SK-N-SH (cell line): ENCODE results near the gene LACTBL1. TPM values are rescaled to one million over a fixed set of nuclear protein-coding genes. Genes with fewer than 3 reads are reported as not detected.

Source experiments
- CTCF ChIA-PET: fragments of 300-600, 350-600 bp; formaldehyde crosslinking; extraction: SDS; loops from one replicate; lab custom pipeline; 2021; lab: Yijun Ruan, JAX
- POLR2A ChIA-PET: fragments of 350-600 bp; sonication (Branson Sonifier 250); formaldehyde crosslinking; extraction: SDS; loops from one replicate; lab custom pipeline; 2020; ENCODE audit warnings: antibody characterized with exemption, inconsistent platforms; lab: Yijun Ruan, JAX
- DNase-seq: peaks from one replicate; pipeline ENCODE4 v3.0.0; 2012
- H2AFZ ChIP-seq: fragments of 200-600 bp; sonication (generic); 2 replicates; pipeline ENCODE4 v1.8.1; 2016; ENCODE audit warnings: antibody characterized with exemption, mild to moderate bottlenecking, low read depth
- H3F3A ChIP-seq: fragments of 200-600 bp; sonication (generic); replicated peaks from 2 replicates; pipeline ENCODE3; 2016; ENCODE audit warnings: antibody characterized with exemption, mild to moderate bottlenecking; ENCODE audit not compliant: insufficient read depth
- H3K27ac ChIP-seq, 2 experiments: fragments of 200-500 bp in 1 of 2; fragments of 200-600 bp in 1 of 2; sonication (Bioruptor generic) in 1 of 2; sonication (generic), shearing (Covaris generic) in 1 of 2; 2 replicates each; pipeline versions ENCODE4 v1.5.1 to v1.6.1; 2014 to 2016; ENCODE audit warnings: low read depth in 2 of 2, inconsistent platforms in 1 of 2, low read length in 1 of 2, mild to moderate bottlenecking in 1 of 2, mixed read lengths in 1 of 2
- H3K27me3 ChIP-seq: fragments of 200-600 bp; sonication (generic), shearing (Covaris generic); 2 replicates; pipeline ENCODE4 v1.6.1; 2016; ENCODE audit warnings: mixed run types; ENCODE audit not compliant: insufficient read depth
- H3K36me3 ChIP-seq, 2 experiments: fragments of 200-500 bp in 1 of 2; fragments of 200-600 bp in 1 of 2; sonication (Bioruptor generic) in 1 of 2; sonication (generic) in 1 of 2; replicated peaks in 1 of 2; 2 replicates each; pipeline versions ENCODE3 to v1.5.1; 2014 to 2016; ENCODE audit warnings: low read length in 1 of 2, mild to moderate bottlenecking in 1 of 2; ENCODE audit not compliant: insufficient read depth in 2 of 2, control insufficient read depth in 1 of 2
- H3K4me1 ChIP-seq, 2 experiments: fragments of 200-500 bp in 1 of 2; fragments of 200-600 bp in 1 of 2; sonication (Bioruptor generic) in 1 of 2; sonication (generic), shearing (Covaris generic) in 1 of 2; 2 replicates each; pipeline versions ENCODE4 v1.5.1 to v1.6.1; 2014 to 2016; ENCODE audit warnings: low read depth in 1 of 2, low read length in 1 of 2, mixed run types in 1 of 2; ENCODE audit not compliant: insufficient read depth in 2 of 2, control insufficient read depth in 1 of 2
- H3K4me2 ChIP-seq: fragments of 200-600 bp; sonication (generic), shearing (Covaris generic); 2 replicates; pipeline ENCODE4 v1.6.1; 2017; ENCODE audit warnings: mixed run types
- H3K4me3 ChIP-seq, 2 experiments: fragments of 200-500 bp in 1 of 2; fragments of 200-600 bp in 1 of 2; sonication (Bioruptor generic) in 1 of 2; sonication (generic), shearing (Covaris generic) in 1 of 2; 2 replicates each; pipeline versions ENCODE4 v1.5.1 to v1.8.1; 2014 to 2016; ENCODE audit warnings: low read depth in 2 of 2, inconsistent platforms in 1 of 2, low read length in 1 of 2, mild to moderate bottlenecking in 1 of 2, mixed read lengths in 1 of 2, moderate library complexity in 1 of 2
- H3K79me2 ChIP-seq: fragments of 200-600 bp; sonication (generic); 2 replicates; pipeline ENCODE4 v1.8.1; 2017; ENCODE audit warnings: mild to moderate bottlenecking; ENCODE audit not compliant: insufficient read depth
- H3K9ac ChIP-seq: fragments of 200-600 bp; sonication (generic); 2 replicates; pipeline ENCODE4 v1.6.1; 2017; ENCODE audit warnings: mixed run types
- H3K9me2 ChIP-seq: fragments of 200-600 bp; sonication (generic); 2 replicates; pipeline ENCODE4 v1.6.1; 2017; ENCODE audit warnings: mixed run types
- H3K9me3 ChIP-seq: fragments of 200-600 bp; sonication (generic); 2 replicates; pipeline ENCODE4 v1.6.1; 2017; ENCODE audit warnings: mixed run types, mild to moderate bottlenecking, moderate library complexity
- H4K20me1 ChIP-seq: fragments of 200-600 bp; sonication (generic); 2 replicates; pipeline ENCODE4 v1.6.1; 2017; ENCODE audit warnings: mild to moderate bottlenecking, mixed run types; ENCODE audit not compliant: insufficient read depth
- CHD2 ChIP-seq: fragments of 150-350 bp; IDR thresholded peaks from 2 replicates; pipeline ENCODE4 v1.6.1; 2018; ENCODE audit warnings: low read length; ENCODE audit not compliant: partially characterized antibody
- ELF1 ChIP-seq: IDR thresholded peaks from 2 replicates; pipeline ENCODE4 v1.4.0; 2012
- EP300 ChIP-seq, 2 experiments: IDR thresholded peaks; 2 replicates each; pipeline versions ENCODE4 v1.4.0 to v1.6.1; 2012; ENCODE audit warnings: borderline replicate concordance in 1 of 2, low read depth in 1 of 2, low read length in 1 of 2
- EZH2phosphoT487 ChIP-seq: fragments of 200-600 bp; sonication (generic); IDR thresholded peaks from 2 replicates; pipeline ENCODE4 v1.6.1; 2017; ENCODE audit warnings: low read depth, mixed run types, mild to moderate bottlenecking, antibody characterized with exemption, moderate library complexity, borderline replicate concordance
- FOXM1 ChIP-seq: IDR thresholded peaks from 2 replicates; pipeline ENCODE4 v1.4.0; 2012; ENCODE audit warnings: low read depth, mild to moderate bottlenecking
- GABPA ChIP-seq: IDR thresholded peaks from 2 replicates; pipeline ENCODE4 v1.4.0; 2012; ENCODE audit warnings: low read depth, mild to moderate bottlenecking
- GATA2 ChIP-seq: sonication (generic); formaldehyde crosslinking; IDR thresholded peaks from 2 replicates; pipeline ENCODE4 v1.5.0; 2020; ENCODE audit warnings: mild to moderate bottlenecking, missing genetic modification reagents
- JUND ChIP-seq: IDR thresholded peaks from 2 replicates; pipeline ENCODE4 v1.4.0; 2012
- MAX ChIP-seq: IDR thresholded peaks from 2 replicates; pipeline ENCODE4 v1.4.0; 2012; ENCODE audit warnings: low read depth
- MEF2A ChIP-seq: IDR thresholded peaks from 2 replicates; pipeline ENCODE4 v1.4.0; 2012; ENCODE audit warnings: low read depth, borderline replicate concordance
- MXI1 ChIP-seq: IDR thresholded peaks from 2 replicates; pipeline ENCODE4 v1.6.1; 2012; ENCODE audit warnings: mild to moderate bottlenecking, low read depth, low read length, improper control_type of control experiment
- NFIC ChIP-seq: IDR thresholded peaks from 2 replicates; pipeline ENCODE4 v1.4.0; 2012; ENCODE audit warnings: borderline replicate concordance
- NRF1 ChIP-seq: IDR thresholded peaks from 2 replicates; pipeline ENCODE4 v1.6.1; 2012; ENCODE audit warnings: low read depth, mild to moderate bottlenecking, low read length
- PBX3 ChIP-seq: IDR thresholded peaks from 2 replicates; pipeline ENCODE4; 2012
- RAD21 ChIP-seq: IDR thresholded peaks from 2 replicates; pipeline ENCODE4 v1.6.1; 2012; ENCODE audit warnings: mild to moderate bottlenecking, low read length
- RCOR1 ChIP-seq: fragments of 150-350 bp; IDR thresholded peaks from 2 replicates; pipeline ENCODE4 v1.6.1; 2017; ENCODE audit warnings: antibody characterized with exemption, low read length
- RFX5 ChIP-seq: IDR thresholded peaks from 2 replicates; pipeline ENCODE4 v1.6.1; 2012; ENCODE audit warnings: mild to moderate bottlenecking, improper control_type of control experiment, low read length
- RXRA ChIP-seq: IDR thresholded peaks from 2 replicates; pipeline ENCODE4 v1.4.0; 2012; ENCODE audit warnings: low read depth, mild to moderate bottlenecking, borderline replicate concordance
- SIN3A ChIP-seq: IDR thresholded peaks from 2 replicates; pipeline ENCODE4 v1.6.1; 2012; ENCODE audit warnings: low read depth, mild to moderate bottlenecking, low read length, moderate library complexity, borderline replicate concordance
- TAF1 ChIP-seq: IDR thresholded peaks from 2 replicates; pipeline ENCODE4 v1.6.1; 2012; ENCODE audit warnings: low read depth, mild to moderate bottlenecking, low read length, moderate library complexity, borderline replicate concordance
- TEAD4 ChIP-seq: IDR thresholded peaks from 2 replicates; pipeline ENCODE4 v1.4.0; 2012; ENCODE audit warnings: mild to moderate bottlenecking, borderline replicate concordance; ENCODE audit not compliant: insufficient read depth
- YY1 ChIP-seq: IDR thresholded peaks from 2 replicates; pipeline ENCODE4 v1.4.0; 2012; ENCODE audit warnings: low read depth, mild to moderate bottlenecking
- ZBTB33 ChIP-seq: IDR thresholded peaks from 2 replicates; pipeline ENCODE4 v1.4.0; 2012; ENCODE audit warnings: low read depth, borderline replicate concordance
- WGBS: methylation state at CpG from one replicate; pipeline ENCODE4 v1.1.6; 2017; ENCODE audit warnings: low lambda C conversion rate; 5-methylcytosine and 5-hydroxymethylcytosine counted together
- polyA plus RNA-seq, 3 experiments: library from polyadenylated mRNA; depleted of rRNA; stranded (reverse); fragments of >200 nt; gene quantifications; 2 replicates each; pipeline ENCODE4 v1.2.3, GENCODE V29; 2012
- TF ChIP-seq, protein P1 (sequence below): IDR thresholded peaks from 2 replicates; pipeline ENCODE4 v1.4.0; 2012; ENCODE audit warnings: low read depth, borderline replicate concordance

LACTBL1 gene
- polyA plus RNA-seq, 1 of the 3 experiments (the other 2 are of a cell fraction) = not detected

- Histone ChIP-seq H3K9ac (no peak overlapping the region), H3K4me3 (no peak overlapping the region), H3K36me3 (no peaks in the 10 kb centered on the region), H3K79me2 (no peaks in the 10 kb centered on the region), H2AFZ (no peak overlapping the region), H3K9me2 (no peaks in the 10 kb centered on the region), H4K20me1 (no peaks in the 10 kb centered on the region), H3K4me1 (no peaks in the 10 kb centered on the region), H3K4me2 (no peak overlapping the region), H3F3A (no peaks in the 10 kb centered on the region), H3K27me3 (no peaks in the 10 kb centered on the region), H3K27ac (no peak overlapping the region), H3K9me3 (no peaks in the 10 kb centered on the region)
- TF ChIP-seq RFX5 (no peak), ZBTB33 (no peak), RXRA (no peak), TEAD4 (no peak), GATA2 (CRISPR knock-in tag) (no peak), NFIC (no peak), ELF1 (no peak), FOXM1 (no peak), EZH2phosphoT487 (no peak), RAD21 (no peak), NRF1 (no peak), SIN3A (no peak)
- TF ChIP-seq, protein P1, sequence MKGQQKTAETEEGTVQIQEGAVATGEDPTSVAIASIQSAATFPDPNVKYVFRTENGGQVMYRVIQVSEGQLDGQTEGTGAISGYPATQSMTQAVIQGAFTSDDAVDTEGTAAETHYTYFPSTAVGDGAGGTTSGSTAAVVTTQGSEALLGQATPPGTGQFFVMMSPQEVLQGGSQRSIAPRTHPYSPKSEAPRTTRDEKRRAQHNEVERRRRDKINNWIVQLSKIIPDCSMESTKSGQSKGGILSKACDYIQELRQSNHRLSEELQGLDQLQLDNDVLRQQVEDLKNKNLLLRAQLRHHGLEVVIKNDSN = no peak
- CTCF ChIA-PET = interaction anchor here (0.8 to 3.3 kb wide), 8 partner anchors 9 to 247 kb away, joined by 3 to 26 read pairs (median 4); no protein-coding TSS in a partner anchor
- POLR2A ChIA-PET = interaction anchor here (0.6 kb wide), 1 partner anchor 9 kb away, joined by 3 read pairs; no protein-coding TSS in a partner anchor
- 66% methylated on average over 2 of the region's 6 CpGs for WGBS
- no peak for DNase-seq
Measured at GRCh38 chr1:22920026-22920733, 52.5 kb downstream of the LACTBL1 start.

DNA sequence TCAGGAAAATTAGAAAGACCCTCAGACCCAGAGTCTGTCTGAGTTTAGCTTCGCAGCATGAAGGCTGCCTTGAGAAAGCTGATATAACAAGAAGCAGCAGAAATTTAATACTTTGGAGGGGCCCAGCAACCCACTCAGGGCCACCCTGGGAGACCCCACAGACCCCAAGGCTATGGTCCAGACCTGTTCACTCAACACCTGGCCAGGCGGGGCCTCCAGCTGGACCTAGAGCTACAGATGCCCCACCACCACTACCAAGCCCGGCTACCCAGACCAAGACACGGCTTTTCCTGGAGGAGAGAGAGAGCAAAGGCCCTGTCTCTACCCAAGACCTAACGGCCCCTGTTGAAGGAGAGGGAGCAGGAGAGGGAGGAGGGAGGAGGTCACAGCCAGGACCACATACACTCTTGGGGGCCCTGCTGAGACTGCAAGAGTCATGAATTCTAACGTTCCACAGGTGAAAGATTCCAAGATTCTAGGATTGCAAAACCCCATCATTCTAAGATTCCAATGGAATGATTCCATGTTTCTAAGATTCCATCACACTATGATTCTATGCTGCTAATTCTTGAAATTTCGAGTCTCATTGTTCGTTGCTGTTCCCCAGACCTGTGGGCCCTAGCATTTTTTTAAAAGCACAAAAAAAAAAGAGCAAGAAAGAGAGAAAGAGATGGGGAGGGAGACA lies 53.2 kb downstream of the LACTBL1 start:
- H3K4me3 ChIP-seq = no peak overlapping the region
- no peaks in the 10 kb centered on the region for H3K79me2 ChIP-seq
- H3F3A ChIP-seq = no peaks in the 10 kb centered on the region
- H3K9me3 ChIP-seq = no peaks in the 10 kb centered on the region
- H3K9ac ChIP-seq = no peak overlapping the region
- WGBS = 57% methylated on average over 5 of the region's 8 CpGs
- no peaks in the 10 kb centered on the region for H3K27me3 ChIP-seq
- CTCF ChIA-PET = interaction anchor here (1.0 to 3.3 kb wide), 4 partner anchors 11 to 246 kb away, joined by 3 to 26 read pairs (median 5); no protein-coding TSS in a partner anchor
- H4K20me1 ChIP-seq = no peaks in the 10 kb centered on the region
- no peaks in the 10 kb centered on the region for H3K36me3 ChIP-seq
- no peak overlapping the region for H2AFZ ChIP-seq
- no peaks in the 10 kb centered on the region for H3K9me2 ChIP-seq
- no peak for TF ChIP-seq RCOR1
- no peak for TF ChIP-seq JUND
- no peak for TF ChIP-seq CHD2
- no peak for TF ChIP-seq TAF1
- no peak for TF ChIP-seq MXI1
- TF ChIP-seq PBX3 = no peak
- TF ChIP-seq FOXM1 = no peak
- no peak for TF ChIP-seq MAX
- TF ChIP-seq YY1 = no peak
- TF ChIP-seq MEF2A = no peak
- TF ChIP-seq SIN3A = no peak
- no peak for TF ChIP-seq GABPA
- no peak for TF ChIP-seq EP300 (IDR thresholded peaks at IDR 0.05; ENCODE audit: borderline replicate concordance in 1 of 2, low read depth in 1 of 2, low read length in 1 of 2)
- TF ChIP-seq ELF1 = no peak
- TF ChIP-seq, all 33 proteins: peak for 0
- Histone ChIP-seq H3K27ac (no peak overlapping the region), H3K4me2 (no peak overlapping the region), H3K4me1 (no peaks in the 10 kb centered on the region)
- DNase-seq = no peak
- POLR2A ChIA-PET = interaction anchor here (0.6 kb wide), 1 partner anchor 10 kb away, joined by 3 read pairs; no protein-coding TSS in a partner anchor
